ENCODE data around the gene COL25A1. TPM values are rescaled to one million over a fixed set of nuclear protein-coding genes. Genes with fewer than 3 reads are reported as not detected.

The COL25A1 gene
- total RNA-seq, 1 donor, result 0.27 TPM

DNA sequence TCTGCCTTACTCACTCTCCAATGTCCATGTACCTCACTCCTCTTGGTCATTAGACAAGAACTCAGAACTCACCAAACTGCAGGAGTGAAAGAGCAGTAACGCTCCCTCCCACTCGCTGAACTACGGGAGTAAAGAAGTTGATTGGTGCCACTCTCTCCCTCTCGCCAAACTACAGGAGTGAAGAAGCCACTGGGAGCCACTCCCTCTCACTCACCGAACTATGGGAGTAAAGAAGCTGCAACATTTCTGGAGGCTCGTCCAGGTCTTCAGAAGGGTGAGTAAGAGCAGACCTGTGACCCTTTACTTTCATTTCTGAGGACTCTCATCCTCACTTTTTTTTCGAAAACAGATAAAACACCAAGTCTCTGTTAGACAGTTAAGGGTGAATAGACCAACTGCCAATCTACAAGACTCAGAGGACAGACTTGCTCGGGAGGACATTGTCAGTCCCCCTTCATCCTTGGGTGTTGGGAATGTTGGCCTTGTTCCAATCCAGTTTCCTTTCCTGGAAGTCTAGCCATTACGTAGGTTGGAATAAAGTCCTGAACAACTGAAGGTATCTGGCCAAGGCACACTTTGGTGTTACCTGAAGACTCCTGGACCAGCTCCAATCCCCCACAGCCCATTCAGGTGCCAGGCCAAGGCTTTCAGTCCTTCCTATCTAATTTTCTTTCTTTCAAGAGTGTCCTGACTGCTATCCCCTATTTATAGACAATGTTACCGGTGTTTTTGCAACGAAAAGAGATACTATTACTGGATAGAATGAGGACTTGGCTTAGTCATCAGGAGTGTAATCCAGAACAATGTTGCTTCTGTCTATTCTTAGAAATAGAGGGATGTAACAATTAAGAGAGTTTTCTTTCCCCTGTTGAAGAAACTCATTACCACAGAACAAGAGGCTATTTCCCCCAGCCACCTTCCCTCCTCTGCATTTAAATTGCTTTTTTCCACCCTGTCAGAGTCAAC, 11.0 kb upstream of the COL25A1 start:
- no peak for DNase-seq (ENCODE audit: low read depth)
- TF ChIP-seq, protein P1, sequence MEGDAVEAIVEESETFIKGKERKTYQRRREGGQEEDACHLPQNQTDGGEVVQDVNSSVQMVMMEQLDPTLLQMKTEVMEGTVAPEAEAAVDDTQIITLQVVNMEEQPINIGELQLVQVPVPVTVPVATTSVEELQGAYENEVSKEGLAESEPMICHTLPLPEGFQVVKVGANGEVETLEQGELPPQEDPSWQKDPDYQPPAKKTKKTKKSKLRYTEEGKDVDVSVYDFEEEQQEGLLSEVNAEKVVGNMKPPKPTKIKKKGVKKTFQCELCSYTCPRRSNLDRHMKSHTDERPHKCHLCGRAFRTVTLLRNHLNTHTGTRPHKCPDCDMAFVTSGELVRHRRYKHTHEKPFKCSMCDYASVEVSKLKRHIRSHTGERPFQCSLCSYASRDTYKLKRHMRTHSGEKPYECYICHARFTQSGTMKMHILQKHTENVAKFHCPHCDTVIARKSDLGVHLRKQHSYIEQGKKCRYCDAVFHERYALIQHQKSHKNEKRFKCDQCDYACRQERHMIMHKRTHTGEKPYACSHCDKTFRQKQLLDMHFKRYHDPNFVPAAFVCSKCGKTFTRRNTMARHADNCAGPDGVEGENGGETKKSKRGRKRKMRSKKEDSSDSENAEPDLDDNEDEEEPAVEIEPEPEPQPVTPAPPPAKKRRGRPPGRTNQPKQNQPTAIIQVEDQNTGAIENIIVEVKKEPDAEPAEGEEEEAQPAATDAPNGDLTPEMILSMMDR (IDR thresholded peaks at IDR 0.05; ENCODE audit: insufficient read depth, low read length), result no peak

DNA sequence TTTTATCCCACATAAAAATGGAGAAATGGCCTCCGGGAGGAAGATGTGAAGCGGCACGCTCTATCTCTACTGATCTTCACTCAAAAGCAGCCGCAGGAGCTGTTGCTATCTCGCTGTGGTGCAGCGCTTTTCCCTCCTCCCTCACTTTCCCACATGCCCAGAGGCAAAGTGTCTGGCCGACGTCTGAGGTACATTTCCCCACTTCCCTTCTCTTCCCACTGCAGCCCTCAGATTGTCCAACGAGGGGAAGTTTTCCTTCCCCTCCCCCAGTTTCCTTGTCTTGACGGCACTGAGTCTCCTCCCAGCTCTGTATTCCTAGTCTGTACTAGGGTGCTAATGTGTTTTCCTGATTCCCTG, 660 bp upstream of the COL25A1 start:
- no peak for DNase-seq (ENCODE audit: low read depth)
- TF ChIP-seq, protein P1 (IDR thresholded peaks at IDR 0.05; ENCODE audit: insufficient read depth, low read length), result no peak
- H3K4me3 ChIP-seq (ENCODE audit: low read depth, low read length), result peak overlapping the region; percentile 52

More for the DNA sequence above, 11.0 kb upstream of the COL25A1 start:
- no peak overlapping the region for H3K4me3 ChIP-seq (ENCODE audit: low read depth, low read length)

DNA sequence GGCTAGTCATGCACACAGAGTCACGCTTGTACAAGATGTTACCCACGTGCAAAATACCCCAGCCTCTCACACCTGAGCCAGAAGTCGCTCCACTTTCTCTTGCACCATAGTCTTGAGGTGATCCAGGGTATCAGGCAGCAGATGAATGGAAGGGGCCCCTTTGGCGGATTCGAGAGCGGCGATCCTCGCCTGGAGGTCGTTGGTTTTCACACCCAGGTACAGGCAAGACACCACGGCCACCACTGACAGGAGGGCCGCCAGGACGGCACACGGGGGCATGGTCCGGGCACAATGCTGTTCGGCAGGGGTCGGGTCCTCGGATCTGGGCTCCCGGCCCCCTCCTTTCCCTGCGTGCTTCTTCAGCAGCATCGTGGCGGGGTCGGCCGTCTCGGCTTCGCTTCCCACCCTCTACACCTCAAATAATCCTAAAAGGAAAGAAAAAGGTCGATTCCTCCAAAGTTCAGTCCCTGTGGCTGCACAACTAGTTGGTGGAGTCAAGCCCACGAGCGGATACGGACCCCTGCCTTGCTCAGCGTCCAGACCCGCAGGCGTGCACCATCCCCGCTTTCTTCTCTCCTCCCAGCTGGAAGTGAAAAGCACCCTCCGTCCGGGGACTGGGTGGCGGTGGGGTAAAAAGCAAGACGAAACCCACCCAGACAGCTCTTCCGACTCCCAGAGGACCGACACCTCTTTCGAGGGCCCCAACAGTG, 652 bp downstream of the COL25A1 start:
- no peak for DNase-seq (ENCODE audit: low read depth)
- peak overlapping the region; percentile 52 for H3K4me3 ChIP-seq (ENCODE audit: low read depth, low read length)
- TF ChIP-seq, protein P1 (IDR thresholded peaks at IDR 0.05; ENCODE audit: insufficient read depth, low read length), result no peak

DNA sequence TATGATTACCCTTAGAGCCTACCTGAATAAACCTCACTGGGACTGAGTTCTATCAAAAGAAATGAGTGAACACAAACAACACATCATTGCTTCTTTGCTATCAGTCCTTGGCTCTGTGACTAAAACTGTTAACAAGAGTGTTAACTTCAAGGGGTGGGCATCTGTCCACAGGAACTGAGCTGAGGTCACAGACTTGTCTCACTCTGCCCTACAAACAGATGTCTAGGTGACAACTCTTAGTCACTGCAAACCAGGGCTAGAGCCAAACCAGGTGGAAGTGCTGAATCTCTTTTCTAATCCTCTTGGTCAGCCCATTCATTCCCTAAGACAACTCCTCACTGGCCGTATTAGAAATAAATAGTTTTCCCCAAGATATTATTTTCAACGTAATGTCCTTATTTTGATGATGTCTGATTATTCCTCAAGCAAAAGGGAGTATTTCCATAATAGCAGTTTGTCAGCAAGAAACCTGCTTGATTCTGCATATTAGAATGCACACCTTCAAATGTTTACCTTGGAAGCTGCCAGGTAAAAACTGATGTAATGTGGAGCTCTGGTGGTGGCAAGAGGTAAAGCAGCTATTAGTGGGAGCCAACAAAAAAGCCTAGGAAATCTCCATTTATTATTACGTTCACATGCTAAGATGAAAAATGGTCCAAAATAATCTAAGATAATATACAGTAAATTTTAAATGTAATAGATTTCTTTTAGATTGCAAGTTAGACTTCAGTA, 4.0 kb downstream of the COL25A1 start:
- TF ChIP-seq, protein P1 (IDR thresholded peaks at IDR 0.05; ENCODE audit: insufficient read depth, low read length), result peak; percentile 52
- H3K4me3 ChIP-seq (ENCODE audit: low read depth, low read length), result no peak overlapping the region
- no peak for DNase-seq (ENCODE audit: low read depth)

DNA sequence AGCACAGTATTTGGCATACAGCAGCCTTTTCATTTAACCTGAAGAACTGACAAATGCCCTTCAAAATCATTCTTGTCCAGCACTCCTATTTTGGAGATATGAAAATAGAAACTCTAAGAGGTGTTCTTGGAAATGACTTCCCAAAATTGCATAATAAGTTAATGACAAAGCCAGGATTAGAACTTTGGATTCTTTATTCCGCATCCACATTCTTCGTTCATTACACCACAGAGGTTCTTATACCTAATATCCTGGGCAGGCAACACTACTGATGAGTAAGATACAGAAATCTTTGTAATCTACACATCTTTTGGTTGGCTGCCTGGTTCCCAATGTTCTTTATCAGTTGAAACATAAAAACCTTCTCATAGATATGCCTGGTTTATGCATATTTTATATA, 5.9 kb downstream of the COL25A1 start:
- no peak overlapping the region for H3K4me3 ChIP-seq (ENCODE audit: low read depth, low read length)
- DNase-seq (ENCODE audit: low read depth), result no peak
- TF ChIP-seq, protein P1 (IDR thresholded peaks at IDR 0.05; ENCODE audit: insufficient read depth, low read length), result no peak

DNA sequence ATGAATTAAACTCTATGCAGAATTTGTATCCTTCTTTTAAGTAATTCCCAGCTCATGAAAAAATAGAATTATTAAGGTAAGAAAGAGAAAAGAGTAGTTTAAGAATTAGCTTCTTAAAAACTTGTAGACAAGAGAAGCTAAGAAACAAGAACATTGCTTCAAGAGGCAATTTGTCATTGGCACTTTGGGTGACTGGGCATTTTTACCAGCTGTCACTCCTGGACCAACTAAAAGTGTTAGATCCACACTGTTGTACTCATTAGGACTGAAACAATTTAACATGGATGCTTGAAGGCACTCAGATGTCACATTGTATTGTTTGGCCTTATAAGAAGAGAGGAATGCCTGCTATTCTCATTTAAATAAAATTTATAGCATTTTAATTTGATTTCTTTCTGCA, 7.4 kb downstream of the COL25A1 start:
- H3K4me3 ChIP-seq (ENCODE audit: low read depth, low read length), result no peak overlapping the region
- no peak for DNase-seq (ENCODE audit: low read depth)
- TF ChIP-seq, protein P1 (IDR thresholded peaks at IDR 0.05; ENCODE audit: insufficient read depth, low read length), result no peak
